Stimulated activated CD4-positive, alpha-beta T cell treated with anti-CD3 and anti-CD28 coated beads, Interleukin-15, amount 100 ng/mL, for 24 hours (primary cell): Measurements from ENCODE around the gene MMP8.
"Not testable (repeated sequence)": the region's sequence is repeated elsewhere in the genome, so short reads cannot be mapped to it uniquely, and the experiment has no call there.

ENCODE experiments used
- DNase-seq: peaks from one replicate; pipeline ENCODE4 v3.0.0-alpha.2; 2020

MMP8 gene, protein sequence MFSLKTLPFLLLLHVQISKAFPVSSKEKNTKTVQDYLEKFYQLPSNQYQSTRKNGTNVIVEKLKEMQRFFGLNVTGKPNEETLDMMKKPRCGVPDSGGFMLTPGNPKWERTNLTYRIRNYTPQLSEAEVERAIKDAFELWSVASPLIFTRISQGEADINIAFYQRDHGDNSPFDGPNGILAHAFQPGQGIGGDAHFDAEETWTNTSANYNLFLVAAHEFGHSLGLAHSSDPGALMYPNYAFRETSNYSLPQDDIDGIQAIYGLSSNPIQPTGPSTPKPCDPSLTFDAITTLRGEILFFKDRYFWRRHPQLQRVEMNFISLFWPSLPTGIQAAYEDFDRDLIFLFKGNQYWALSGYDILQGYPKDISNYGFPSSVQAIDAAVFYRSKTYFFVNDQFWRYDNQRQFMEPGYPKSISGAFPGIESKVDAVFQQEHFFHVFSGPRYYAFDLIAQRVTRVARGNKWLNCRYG

DNA sequence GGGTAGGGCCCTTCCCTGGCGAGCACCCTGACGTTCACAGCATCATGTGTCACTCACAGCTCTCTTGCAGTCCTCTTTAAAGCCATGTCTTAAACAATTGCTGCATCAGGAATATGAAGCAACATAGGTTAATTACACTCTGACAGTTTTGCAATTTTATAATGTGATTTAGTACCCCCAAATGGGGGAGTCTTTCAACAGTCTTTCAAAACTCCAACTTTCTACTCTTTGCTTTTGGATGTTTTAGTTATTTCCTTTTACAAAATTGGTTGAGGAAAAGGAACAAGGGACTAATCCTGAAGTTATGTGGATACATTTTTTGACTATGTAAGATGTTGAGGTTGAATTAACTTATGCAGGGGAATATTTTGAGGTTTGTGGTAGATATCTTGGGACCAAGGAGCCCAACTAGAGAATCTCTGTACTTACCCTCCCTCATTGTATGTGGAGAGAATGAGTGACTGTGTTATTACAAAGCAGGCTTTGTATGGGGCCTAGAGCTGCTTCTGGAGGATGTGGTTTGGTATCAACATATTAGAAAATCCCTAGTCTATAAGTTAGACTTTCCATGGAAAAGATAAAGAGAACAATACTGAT, at the start of gene MMP8:
Gene MMP8, minus strand, starts transcription at position 51 of the 597 bp plus-strand sequence. CDS start 99 bp downstream, outside the sequence.
- no peak for DNase-seq

DNA sequence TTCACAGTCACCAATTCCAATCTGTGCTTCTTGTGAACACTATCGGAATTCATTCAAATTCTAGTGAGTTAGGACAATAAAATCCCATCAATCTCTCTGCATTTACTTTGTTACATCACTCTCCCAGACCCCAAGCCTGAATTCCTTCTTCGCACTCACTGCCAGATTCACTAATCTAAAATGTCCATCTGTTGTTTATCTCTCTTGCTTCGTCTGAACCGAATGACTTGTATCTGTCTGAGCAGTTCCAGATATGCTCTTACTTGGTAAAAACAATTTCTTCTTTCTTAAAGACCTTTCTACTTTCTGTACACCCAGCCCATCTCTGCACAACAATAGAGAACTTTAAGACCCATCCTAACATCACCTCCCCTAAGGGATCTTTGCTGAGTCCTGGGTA, 48.6 kb upstream of the MMP8 start:
- no peak for DNase-seq

DNA sequence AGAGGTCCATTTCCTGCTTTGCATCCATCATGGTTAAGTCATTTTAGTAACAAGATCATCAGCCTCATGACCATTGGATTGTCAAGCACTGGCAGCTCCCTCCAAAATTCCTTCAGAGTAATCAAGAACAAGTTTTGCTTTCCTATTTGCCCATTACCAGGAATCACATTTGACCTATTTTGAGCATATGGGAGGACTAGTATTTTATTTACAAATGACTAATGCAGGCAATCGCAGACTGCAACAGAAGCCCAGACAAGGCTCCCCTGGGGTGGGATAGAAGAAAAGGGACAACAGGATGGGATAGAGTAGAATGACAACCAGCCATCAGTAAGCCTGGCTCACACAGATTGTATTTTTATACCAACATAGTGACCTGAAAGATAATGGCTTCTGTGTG, 46.6 kb upstream of the MMP8 start:
- DNase-seq, result no peak

DNA sequence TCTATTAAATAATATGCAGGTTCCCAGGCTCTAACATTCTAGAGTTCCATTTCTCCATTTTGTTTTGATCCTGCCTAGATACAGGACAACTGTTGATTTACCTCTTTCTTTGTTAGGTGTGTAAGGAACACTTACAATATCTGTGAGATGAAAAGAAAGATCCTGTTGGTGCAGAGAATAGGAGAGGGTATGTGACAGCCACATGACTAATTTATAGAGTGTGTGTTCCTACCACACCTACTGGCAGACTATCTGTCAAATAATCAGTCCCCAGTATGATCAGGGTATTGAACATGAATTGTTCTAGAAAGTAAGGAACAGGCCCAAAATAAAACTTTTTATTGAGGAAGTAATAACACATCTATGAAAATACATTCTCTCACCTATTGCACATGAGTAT, 45.4 kb upstream of the MMP8 start:
- DNase-seq, result no peak

DNA sequence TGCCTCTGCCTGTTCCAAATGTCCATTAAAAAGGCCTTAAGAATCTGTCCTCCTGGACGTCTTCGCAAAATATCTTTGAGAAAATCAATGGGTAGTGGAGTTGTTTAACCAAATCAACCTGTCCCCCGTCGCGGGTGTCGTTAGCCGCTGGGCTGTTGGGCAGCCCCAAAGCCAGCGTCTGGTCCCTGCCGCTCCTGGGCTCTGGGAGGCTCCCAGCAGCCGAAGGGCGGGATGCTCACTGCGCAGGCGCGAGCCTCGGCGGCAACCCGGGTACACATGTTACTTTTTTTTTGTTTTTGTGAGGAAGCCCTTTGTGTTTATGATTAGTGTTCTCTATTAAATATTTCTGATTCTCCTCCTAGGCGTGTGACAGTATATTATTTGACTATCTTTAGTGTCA, 43.0 kb upstream of the MMP8 start:
- DNase-seq, result no peak

DNA sequence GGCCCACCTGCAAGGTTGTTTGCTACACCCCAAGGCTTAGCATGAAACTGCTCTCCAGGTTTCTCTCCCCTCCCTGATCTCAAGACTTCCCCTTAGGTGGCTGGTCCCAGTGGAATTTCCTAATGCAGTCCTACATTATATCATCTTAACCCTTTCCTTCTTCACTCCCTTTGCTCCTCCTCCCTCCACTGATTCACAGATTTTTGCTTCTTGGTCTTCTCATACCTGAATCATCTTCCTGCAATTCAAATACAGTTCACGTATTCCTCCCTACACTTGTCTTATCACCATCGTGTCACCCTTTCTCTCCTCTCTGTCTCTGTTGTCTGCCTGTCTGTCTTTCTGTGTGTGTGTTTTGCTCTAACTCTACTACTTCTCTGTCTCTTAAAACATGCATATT, 38.7 kb upstream of the MMP8 start:
- no peak for DNase-seq

DNA sequence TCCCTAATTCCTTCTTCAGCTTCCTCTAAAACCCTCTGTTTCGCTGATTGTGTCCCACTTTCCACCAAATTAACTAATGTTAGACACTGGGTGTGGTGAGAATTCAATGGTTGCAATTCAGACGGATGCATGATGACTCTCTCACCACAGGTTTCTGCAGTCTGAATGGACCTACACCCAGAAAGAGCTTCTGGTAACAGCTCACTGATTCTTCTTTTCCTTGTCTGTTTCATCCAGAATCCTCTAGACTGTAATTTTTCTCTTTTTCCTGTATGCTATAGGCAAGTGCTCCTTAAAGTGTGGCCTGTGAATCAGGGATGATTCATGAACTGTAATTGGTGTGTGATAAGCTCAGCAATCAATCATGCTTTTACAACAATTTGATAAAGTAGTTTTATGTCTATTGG, 37.6 kb upstream of the MMP8 start:
- DNase-seq, result no peak

DNA sequence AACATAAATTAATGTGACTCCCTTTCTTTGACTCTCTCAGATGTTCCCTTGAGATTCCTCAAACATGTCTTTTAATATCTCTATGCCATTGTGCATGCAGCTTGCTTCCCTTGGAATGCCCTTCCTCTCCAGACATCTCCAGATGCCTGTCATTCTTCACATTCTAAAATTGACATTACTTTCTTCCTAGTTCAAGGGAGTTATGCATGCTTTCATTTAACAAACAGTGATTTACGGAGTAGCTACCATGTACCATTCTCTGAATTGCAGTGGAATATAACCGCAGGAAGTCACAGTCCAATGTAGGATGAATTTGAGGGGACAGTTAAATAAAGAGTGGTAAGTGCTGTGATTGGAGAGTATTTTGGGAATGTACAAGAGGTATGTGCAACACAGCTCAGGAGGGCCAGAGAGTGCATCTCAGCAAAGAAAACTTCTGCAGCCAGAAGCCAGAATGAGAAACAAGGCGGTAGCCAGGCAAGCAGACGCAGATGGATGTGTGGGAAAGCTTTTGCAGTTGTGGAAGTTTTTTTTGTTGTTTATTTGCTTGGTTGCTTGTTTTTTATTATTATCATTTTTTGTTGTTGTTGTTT, 37.0 kb upstream of the MMP8 start:
- DNase-seq, result no peak

DNA sequence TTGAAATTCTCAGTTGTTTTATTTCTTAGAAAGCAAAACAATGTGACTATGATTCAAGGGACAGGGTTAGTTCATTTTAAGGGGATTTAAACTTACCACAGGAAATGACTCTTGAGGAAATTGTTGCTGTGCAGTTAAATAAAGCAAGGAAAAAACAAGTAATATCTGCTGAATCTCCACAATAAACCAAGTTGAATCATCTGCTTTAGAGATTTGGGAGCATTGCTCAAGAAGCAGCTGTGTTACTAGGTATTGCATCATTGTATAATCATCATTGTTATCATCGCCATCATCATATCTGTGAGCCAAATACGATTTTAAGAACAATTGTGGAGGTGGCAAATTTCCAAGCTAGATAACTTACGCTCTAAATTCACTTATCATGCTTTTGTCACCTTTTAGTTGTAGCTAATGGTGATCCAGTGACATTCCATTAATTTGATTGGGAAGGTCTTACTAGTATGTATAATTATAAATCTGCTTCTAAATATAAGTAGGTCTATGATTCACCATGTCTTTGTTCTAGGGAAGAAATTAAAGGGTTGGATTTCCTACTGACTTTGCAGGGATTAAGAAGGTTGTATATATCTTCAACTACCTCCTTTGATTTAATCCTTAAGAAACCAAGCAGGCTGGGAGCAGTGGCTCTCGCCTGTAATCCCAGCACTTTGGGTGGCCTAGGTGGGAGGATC, 35.7 kb upstream of the MMP8 start:
- no peak for DNase-seq

DNA sequence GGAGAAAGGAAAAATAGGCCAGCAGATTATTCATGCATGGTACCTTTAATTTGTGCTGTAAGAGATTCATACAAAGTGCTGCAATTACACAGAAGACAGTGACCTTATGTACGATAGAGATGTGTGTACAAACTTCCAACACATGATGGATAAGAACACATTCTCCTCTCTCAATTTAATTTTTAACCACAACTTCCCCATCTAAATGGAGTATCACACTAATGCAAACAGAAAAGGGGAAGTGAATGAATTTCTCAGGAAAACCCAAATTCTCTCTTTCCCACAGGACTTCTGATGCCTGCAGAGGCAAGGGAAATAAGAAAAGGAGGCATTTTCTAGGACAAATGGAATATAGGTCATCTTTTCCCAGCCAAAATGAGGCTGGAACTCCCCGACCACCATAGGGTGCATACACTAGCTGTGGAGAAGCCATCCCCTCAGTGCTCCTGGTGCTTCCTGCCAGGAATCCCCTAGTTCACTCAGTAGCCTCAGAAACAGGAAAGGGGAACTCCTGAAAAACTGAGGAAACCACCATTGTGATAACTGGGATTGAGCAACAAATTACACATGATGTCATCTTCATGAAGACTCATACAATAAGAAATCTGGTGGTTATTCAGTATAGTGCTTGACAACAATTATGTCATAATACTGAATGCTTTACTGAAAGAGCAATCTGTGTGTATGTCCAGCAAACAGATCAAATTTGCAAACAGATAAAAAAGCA, 33.2 kb upstream of the MMP8 start:
- DNase-seq, result no peak

DNA sequence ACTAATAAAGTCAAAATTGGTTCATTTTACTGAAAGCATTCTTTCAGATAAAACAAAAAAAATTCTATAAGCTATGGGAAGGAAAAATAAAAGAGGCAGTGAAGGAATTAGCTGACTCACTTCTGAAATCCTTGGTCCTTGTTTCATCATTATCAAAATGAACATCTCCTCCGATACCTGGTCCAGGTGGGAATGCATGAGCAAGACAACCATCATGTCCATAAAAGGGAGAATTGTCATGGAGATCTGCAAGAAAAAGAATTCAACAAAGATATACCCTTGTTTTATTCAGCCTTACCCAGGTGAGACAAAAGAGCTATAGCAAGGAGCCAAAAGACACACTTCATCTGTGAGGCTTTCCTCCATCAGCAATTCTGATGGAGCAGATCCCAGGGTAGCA, 28.5 kb upstream of the MMP8 start:
- DNase-seq, result no peak

DNA sequence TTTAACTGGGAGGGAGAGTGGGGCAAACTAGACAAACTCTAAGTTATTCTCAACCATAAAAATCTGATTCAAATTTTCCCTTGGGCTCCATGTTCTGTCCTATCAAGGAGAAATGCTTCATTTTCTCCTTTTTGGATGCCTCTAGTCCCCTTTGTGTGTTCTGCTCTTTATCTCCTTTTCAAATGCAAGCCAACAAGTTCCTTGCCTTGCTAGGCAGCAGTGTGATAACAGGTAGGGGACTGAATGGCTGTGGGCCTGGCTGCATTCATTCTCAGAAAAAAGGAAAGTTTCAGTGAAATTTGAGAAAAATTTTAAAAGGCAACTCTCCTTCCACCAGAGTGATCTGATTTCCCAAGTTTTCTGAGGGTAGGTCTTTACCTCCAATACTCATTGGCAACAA, 26.9 kb upstream of the MMP8 start:
- DNase-seq, result no peak

DNA sequence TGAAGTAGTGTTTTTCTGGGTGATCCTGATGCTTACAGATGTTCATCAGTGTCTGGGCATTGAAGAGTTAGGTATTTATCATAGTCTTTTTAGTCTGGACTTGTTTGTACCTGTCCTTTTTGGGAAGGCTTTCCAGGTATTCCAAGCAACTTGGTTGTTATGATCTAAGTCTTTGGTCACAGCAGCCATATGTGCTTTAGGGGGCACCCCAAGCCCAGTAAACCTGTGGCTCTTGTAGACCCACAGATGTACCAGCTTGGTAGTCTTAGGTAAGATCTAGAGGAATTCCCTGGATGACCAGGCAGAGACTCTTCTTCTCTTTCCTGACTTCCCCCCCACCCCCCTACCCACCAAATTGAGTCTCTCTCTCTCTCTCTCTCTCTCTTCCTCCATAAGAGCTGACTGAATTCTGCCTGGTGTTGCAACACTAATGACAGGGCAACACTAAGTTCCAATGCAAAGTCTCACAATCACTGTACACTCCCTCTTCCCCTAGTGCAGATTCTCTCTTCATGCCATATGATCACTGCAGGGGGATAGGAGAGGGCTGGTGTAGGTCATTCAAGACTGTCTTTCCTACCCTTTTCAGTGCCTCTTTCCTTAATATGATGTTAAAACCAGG, 24.5 kb upstream of the MMP8 start:
- no peak for DNase-seq

DNA sequence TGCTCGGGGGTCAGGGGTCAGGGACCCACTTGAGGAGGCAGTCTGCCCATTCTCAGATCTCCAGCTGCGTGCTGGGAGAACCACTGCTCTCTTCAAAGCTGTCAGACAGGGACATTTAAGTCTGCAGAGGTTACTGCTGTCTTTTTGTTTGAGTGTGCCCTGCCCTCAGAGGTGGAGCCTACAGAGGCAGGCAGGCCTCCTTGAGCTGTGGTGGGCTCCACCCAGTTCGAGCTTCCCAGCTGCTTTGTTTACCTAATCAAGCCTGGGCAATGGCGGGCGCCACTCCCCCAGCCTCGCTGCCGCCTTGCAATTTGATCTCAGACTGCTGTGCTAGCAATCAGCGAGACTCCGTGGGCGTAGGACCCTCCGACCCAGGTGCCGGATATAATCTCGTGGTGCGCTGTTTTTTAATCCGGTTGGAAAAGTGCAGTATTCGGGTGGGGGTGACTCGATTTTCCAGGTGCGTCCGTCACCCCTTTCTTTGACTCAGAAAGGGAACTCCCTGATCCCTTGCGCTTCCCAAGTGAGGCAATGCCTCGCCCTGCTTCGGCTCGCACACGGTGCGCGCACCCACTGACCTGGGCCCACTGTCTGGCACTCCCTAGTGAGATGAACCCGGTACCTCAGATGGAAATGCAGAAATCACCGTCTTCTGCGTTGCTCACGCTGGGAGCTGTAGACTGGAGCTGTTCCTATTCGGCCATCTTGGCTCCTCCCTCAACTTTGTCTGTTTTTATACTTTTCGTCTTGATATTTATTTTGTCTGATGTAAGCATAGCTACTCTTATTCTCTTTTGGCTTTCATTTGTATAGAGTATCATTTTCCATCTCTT, 22.2 kb upstream of the MMP8 start:
- DNase-seq, result not testable (repeated sequence)

DNA sequence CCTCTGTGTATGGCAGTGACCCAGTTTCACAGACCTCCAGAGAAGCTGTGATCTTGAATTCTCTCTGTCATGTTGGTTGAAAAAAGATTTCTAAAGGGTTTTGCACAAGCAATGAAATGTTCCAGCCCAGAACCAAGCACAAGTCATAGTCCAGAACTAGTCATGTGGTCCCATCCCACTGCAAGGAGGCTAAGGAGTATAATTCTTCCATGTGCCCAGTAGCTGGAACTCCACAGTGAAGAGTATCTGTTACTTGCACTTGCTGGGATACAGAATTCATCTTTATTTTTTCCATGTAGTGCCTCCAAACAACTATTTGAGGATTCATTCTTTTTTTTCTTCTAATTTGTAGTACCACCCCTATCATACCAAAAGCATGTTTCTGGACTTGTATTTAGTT, 9.9 kb upstream of the MMP8 start:
- no peak for DNase-seq

DNA sequence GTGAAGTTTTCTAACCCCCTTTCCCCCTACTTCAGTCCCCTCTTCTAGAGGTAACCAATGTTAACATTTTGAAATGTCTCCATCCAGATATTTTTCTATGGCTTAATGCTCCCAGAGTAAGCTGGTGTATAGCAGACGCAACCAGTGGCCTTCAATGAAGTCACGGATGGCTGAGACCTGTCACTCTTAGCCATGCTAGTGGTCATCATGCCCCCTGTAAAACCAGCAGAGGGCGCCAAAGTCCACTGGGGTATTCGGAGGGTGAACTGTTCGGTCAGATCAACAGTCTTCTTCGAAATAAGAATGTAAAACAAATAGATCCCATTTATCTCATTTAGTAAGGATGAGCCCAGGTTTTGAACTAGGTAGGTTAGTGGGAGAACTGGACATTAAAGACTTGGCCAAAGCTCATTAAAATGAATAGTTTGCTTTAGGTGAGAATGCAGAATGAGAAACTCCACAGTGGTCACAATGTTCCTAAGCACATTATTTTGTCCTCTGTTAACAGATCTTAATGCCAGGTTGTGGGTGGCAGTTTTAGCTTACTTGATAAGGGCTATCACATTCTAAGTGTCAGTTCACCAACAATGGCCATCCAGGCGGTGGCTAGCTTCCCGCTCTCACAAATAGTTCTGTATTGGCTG, 8.6 kb upstream of the MMP8 start:
- DNase-seq, result peak; percentile 65

DNA sequence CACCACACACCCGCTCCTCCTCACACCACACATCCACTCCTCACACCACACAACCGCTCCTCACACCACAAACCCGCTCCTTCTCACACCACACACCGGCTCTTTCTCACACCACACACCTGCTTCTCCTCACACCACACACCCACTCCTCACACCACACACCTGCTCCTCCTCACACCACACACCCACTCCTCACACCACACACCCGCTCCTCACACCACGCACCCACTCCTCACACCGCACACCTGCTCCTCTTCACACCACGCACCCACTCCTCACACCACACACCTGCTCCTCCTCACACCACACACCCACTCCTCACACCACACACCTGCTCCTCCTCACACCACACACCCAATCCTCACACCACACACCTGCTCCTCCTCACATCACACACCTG, 6.2 kb upstream of the MMP8 start:
- DNase-seq, result not testable (repeated sequence)

DNA sequence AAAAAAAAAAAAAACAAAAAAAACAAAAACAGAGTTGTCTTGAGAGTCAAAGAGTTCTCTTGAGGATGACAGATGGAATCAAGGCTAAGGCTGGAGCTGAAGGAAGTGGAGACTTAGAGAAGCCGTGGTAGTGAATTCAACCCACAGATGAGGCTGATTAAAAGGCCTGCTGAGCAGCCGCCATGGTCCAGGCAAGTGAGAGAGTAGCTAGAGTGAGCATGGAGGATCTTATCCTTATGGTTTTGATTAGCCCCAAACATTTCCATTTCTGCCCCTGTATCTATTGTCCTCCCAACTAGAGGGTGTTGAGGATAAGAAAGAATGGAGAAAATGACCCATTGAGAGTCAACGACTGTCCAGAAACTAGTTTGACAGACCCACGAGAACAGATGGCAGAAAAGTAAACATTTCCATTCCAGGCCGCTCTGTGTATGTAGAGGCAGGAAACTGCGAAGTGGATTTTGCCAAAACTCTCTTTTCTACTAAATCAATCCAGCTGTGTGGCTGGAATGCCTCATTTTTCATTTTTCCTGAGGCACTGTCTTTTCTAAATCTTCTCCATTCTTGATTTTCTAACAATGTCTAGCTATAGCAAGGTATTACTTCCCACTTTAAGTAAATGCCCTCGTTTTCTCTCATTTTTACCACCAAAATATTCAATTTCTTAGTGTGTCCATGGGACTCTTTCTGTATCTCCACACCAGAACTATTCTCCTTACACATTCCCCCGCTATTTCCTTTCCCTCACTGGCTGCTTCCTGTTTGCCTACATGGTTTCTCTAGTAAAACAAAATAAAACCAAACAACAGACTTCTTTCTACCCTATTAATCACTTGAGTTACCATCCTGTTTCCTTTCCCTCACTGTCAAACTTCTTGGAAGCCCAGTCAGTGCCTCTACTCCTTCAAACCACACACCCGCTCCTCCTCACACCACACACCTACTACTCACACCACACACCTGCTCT, 5.4 kb upstream of the MMP8 start:
- DNase-seq, result no peak

DNA sequence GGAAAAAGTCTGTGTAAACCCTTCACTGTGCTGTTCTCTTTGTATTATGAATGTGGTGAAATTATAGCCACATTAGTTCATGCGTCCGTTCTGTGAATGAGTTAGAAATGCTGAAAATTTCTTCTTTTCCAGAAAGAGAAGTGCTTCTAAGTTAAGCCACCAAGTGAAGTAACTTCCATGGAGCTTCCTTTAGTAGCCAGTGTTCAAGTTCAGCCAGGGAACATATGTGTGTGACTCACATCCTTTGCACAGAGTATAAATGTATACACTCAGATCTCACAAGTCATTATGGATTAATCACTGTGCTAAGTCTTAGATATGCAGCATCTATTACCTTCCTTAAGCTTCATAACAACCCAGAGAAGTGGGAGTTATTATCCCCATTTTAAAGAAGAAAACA, 3.1 kb upstream of the MMP8 start:
- DNase-seq, result no peak

DNA sequence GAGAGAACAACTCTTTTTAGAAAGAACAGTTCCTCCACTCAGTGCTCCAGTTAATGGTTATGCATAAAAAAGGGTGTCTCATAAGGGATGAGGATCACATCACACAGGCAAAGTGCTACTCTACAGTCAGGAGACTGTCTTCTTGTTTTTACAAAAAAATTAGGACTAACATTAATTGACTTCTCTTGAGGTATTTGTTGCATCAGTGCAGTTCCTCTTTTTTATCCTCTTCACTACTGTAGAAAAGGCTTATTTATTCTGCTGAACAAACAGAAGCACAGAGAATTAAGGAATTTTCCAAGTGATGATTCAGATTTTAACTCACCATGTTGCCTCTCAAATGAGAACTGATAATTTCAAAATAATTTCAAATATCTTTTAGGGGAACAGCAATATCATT, 1.9 kb downstream of the MMP8 start:
- no peak for DNase-seq
